Pancreas (tissue), 10 donors: Measurements from ENCODE around the gene PLEKHH1. TPM values are rescaled to one million over a fixed set of nuclear protein-coding genes. Genes with fewer than 3 reads are reported as not detected.

Experiments
- ATAC-seq, 4 donors: fragments of 200-7000 bp; cut with Tn5 transposase; one replicate each; pipeline versions ENCODE4 v1.8.0 to v1.9.1; 2020; ENCODE audit warnings: mild to moderate bottlenecking in 4 of 4, moderate library complexity in 4 of 4
- DNase-seq, 6 donors: peaks; one replicate each; pipeline ENCODE4 v3.0.0-alpha.2; 2020
- FAIRE-seq: peaks from 2 replicates; lab custom pipeline; 2012; peaks lifted over from hg19 to GRCh38; lab: Jason Lieb, UNC
- H3K27ac ChIP-seq, 4 donors: fragments of 200-600 bp; sonication (generic); 1 replicate in 3 of 4; 2 replicates in 1 of 4; pipeline versions ENCODE4 v1.5.0 to v1.8.0; 2020
- H3K27me3 ChIP-seq, 4 donors: fragments of 200-600 bp; one replicate each; pipeline ENCODE4 v1.8.0; 2021
- H3K36me3 ChIP-seq, 3 donors: fragments of 200-600 bp; sonication (generic) in 1 of 3; one replicate each; pipeline versions ENCODE4 v1.5.0 to v1.8.0; 2020 to 2021
- H3K4me1 ChIP-seq, 3 donors: fragments of 200-600 bp; one replicate each; pipeline ENCODE4 v1.8.0; 2021
- H3K4me3 ChIP-seq, 4 donors: fragments of 200-600 bp; sonication (generic) in 2 of 4; one replicate each; pipeline versions ENCODE4 v1.5.0 to v1.8.0; 2020 to 2021
- H3K9me3 ChIP-seq, 4 donors: fragments of 200-600 bp; one replicate each; pipeline ENCODE4 v1.8.0; 2021
- CTCF ChIP-seq, 4 donors: fragments of 200-600 bp; sonication (generic) in 3 of 4; IDR thresholded peaks; one replicate each; pipeline versions ENCODE4 v1.5.0 to v1.8.0; 2021; ENCODE audit warnings: antibody characterized with exemption in 4 of 4
- WGBS, 2 donors: extraction: QIAGEN DNeasy Blood & Tissue Kit; methylation state at CpG; one replicate each; pipeline ENCODE4 v1.1.7; 2013; 5-methylcytosine and 5-hydroxymethylcytosine counted together
- intact Hi-C, 3 donors: fragments of 100-400 bp; cut with DNase I; formaldehyde crosslinking; loops; one replicate each; pipeline versions ENCODE4 v1.11.1 to v1.14.2; 2022
- polyA plus RNA-seq, 2 donors: library from polyadenylated mRNA; stranded (reverse); fragments of 200-250 nt; gene quantifications; one replicate each; pipeline ENCODE4 v1.2.3, GENCODE V29; 2013
- total RNA-seq, 6 donors: library from RNA; stranded (reverse); fragmentation: NEBNext Ultra II Directional in 4 of 6; extraction: Animal tissue kit (Norgen Biotek cat#: 25700) in 4 of 6; gene quantifications; one replicate each; pipeline versions ENCODE4 v1.2.1 to v1.2.4, GENCODE V29; 2021 to 2023
- donor health status: healthy with polysubstance abuse.
- donor health status: DM: no; HTN: no; CAD: no; lungs with moderate emphysema.
- donor health status: DM: no; HTN: no; CAD: no.
- donor health status: control.
- donor health status: control.
- donor health status: Bipolar disorder and iron deficiency.
- donor health status: DM: yes; HTN: yes; CAD: no.
- donor health status: DM: no; HTN: no; CAD: no.
- donor health status: DM: no; HTN: no; CAD: no.
- donor health status: DM: yes; HTN: yes; CAD: no.

Gene PLEKHH1
- total and polyA plus RNA-seq, 8 donors, result 15.0 to 48.8 (median 22.6) TPM

DNA sequence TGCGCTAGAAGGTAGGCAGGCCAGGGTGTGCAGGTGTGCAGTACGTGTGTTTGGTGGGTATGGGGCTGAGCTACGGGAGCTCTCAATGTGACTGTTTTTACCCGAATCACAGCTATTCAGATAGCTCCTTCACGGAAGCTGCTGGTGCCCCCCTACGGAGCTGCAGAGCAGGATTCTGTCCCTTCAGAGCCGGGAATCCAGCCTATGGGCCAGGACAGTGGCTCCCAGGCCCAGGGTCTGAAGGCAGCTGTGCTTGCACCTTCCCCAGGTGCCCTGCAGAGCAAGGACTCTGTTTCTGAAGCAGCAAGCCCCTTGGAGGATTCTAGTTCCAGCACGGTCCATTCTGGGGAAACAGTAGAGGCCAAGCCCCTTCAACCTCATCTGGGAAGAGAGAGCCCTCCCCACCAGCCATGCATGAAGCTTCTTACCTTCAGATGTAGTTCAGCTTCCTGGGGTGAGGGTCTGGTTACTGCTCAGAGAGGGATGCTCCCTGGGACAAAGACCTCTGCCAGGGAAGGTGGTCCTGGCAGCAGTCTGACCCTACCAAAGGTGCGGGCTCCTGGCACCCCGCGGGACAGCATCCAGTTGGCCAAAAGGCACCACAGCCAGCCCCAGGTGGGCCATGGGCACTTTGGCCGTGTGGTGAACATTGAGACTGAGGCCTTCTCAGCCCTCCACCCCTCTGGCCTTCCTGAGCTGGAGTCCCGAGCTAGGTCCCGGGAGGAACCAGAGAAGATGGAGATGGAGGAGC lies 29.1 kb downstream of the PLEKHH1 start:
- no peaks in the 10 kb centered on the region for H3K4me1 ChIP-seq
- no peak for ATAC-seq
- WGBS, 2 donors, result 88 to 94% methylated on average over 14 of the region's 14 CpGs
- peaks cover 0 to 19% (median 0%) of the 10 kb centered on the region in 3 donors for H3K36me3 ChIP-seq
- DNase-seq, result peak in 1 of 6 donors; percentile 53
- H3K9me3 ChIP-seq, result no peaks in the 10 kb centered on the region
- FAIRE-seq, result no peak
- H3K27ac ChIP-seq, result no peak overlapping the region
- H3K4me3 ChIP-seq, result no peak overlapping the region
- no peaks in the 10 kb centered on the region for H3K27me3 ChIP-seq
- no peak for TF ChIP-seq CTCF (IDR thresholded peaks at IDR 0.05)
- intact Hi-C loops, result no loop called here

DNA sequence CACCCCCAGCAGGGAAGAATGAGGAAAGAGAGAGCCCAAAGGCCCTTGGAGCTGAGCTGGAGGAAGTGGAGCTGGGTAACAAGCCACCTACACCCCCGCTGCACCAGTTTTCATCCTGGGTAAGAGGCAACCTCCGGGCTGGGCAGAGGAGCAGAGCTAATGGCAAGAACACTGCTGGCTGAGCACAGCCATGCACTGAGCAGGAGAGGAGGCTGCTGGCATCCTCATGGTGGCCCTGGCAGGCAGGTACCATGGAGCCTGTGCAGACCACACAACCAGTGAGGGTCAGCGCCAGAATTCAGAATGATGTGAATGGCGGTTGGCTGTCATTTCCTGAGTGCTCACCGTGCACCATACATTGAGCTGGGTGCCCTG lies 29.7 kb downstream of the PLEKHH1 start:
- intact Hi-C loops, result no loop called here
- WGBS, 2 donors, result 93 to 95% methylated on average over 5 of the region's 5 CpGs

GRCh38 chr14:67564236-67564635 lies 31.1 kb downstream of the PLEKHH1 start:
- intact Hi-C loops, result no loop called here
- Histone ChIP-seq H3K9me3 (no peaks in the 10 kb centered on the region), H3K27ac (no peak overlapping the region), H3K27me3 (no peaks in the 10 kb centered on the region), H3K36me3 (peaks cover 0 to 14% (median 0%) of the 10 kb centered on the region in 3 donors), H3K4me3 (no peak overlapping the region), H3K4me1 (peaks cover 0 to 3% (median 0%) of the 10 kb centered on the region in 3 donors)
- no peak for TF ChIP-seq CTCF (IDR thresholded peaks at IDR 0.05)
- DNase-seq, result no peak
- WGBS, 2 donors, result 92 to 93% methylated on average over 5 of the region's 5 CpGs
- no peak for FAIRE-seq
- ATAC-seq, result no peak

More for the DNA sequence above, 29.7 kb downstream of the PLEKHH1 start:
- ATAC-seq (no peak), DNase-seq (peak in 1 of 6 donors; percentile 29), FAIRE-seq (no peak)
- no peak for TF ChIP-seq CTCF (IDR thresholded peaks at IDR 0.05)
- Histone ChIP-seq H3K4me3 (no peak overlapping the region), H3K36me3 (peaks cover 0 to 14% (median 0%) of the 10 kb centered on the region in 3 donors), H3K27me3 (no peaks in the 10 kb centered on the region), H3K4me1 (peaks cover 0 to 3% (median 0%) of the 10 kb centered on the region in 3 donors), H3K9me3 (no peaks in the 10 kb centered on the region), H3K27ac (no peak overlapping the region)

DNA sequence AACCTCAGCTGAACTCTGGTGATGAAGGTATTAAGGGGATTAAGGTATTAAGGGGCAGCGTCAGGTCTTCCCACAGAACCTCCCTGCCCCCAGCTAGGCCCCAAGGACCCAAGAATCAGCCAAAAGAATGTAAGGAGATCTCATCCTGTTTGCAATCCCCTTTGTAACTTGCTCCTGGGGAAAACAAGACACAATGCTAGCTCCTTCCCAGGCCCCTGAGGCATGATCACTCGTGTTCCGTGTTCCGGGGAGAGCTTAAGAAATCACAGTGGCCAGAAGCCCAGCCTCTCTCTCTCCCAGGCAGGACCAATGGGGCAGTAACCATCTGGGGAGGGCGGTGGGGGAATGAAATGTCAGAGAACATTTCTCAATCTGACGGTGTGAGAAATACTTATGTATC lies 33.8 kb downstream of the PLEKHH1 start:
- peak in 1 of 6 donors; percentile 41 for DNase-seq
- Histone ChIP-seq H3K27me3 (no peaks in the 10 kb centered on the region), H3K4me3 (no peak overlapping the region), H3K4me1 (peaks cover 0 to 3% (median 0%) of the 10 kb centered on the region in 3 donors), H3K36me3 (peaks cover 0 to 12% (median 0%) of the 10 kb centered on the region in 3 donors), H3K9me3 (no peaks in the 10 kb centered on the region), H3K27ac (no peak overlapping the region)
- no peak for FAIRE-seq
- intact Hi-C loops, result no loop called here
- TF ChIP-seq CTCF (IDR thresholded peaks at IDR 0.05), result no peak
- WGBS, 2 donors, result 87 to 90% methylated on average over 6 of the region's 6 CpGs
- ATAC-seq, result peak in 1 of 4 donors; percentile 26

GRCh38 chr14:67567654-67568053 lies 34.6 kb downstream of the PLEKHH1 start:
- Histone ChIP-seq H3K4me1 (peaks cover 0 to 3% (median 0%) of the 10 kb centered on the region in 3 donors), H3K27me3 (no peaks in the 10 kb centered on the region), H3K36me3 (peaks cover 0 to 4% (median 0%) of the 10 kb centered on the region in 3 donors), H3K4me3 (no peak overlapping the region), H3K9me3 (no peaks in the 10 kb centered on the region), H3K27ac (no peak overlapping the region)
- intact Hi-C loops, result no loop called here
- TF ChIP-seq CTCF (IDR thresholded peaks at IDR 0.05), result no peak
- WGBS, 2 donors, result 50 to 52% methylated on average over 3 of the region's 3 CpGs
- FAIRE-seq, result no peak
- peak in 4 of 6 donors; percentile 31 to 76 (median 62) for DNase-seq
- peak; percentile 59 to 81 (median 69) for ATAC-seq
